ENCODE data around the gene VWA8.

DNA sequence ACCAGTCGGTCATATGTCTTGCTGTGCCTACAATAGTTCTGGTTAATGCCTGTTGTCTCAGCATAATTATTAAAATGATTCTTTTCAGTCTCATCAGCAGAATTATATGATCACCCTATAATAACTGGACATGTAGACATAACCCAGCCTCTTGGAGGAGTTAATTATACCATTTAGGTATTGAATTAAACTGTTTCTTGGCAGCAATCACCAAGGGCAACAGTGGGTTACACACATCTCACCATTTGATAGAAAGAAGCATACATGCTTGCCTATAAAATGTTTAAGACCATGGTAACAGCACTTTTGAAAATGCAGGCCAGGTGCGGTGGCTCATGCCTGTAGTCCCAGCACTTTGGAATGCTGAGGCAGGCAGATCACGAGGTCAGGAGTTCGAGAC, 318.9 kb downstream of the VWA8 start:
- TF ChIP-seq POLR2AphosphoS5 (IDR thresholded peaks at IDR 0.05; ENCODE audit: low read depth, low read length) (no peak), TAF1 (IDR thresholded peaks at IDR 0.05; ENCODE audit: borderline replicate concordance, insufficient read depth, low read length) (no peak)
